ENCODE measurements around the gene FXYD5.

DNA sequence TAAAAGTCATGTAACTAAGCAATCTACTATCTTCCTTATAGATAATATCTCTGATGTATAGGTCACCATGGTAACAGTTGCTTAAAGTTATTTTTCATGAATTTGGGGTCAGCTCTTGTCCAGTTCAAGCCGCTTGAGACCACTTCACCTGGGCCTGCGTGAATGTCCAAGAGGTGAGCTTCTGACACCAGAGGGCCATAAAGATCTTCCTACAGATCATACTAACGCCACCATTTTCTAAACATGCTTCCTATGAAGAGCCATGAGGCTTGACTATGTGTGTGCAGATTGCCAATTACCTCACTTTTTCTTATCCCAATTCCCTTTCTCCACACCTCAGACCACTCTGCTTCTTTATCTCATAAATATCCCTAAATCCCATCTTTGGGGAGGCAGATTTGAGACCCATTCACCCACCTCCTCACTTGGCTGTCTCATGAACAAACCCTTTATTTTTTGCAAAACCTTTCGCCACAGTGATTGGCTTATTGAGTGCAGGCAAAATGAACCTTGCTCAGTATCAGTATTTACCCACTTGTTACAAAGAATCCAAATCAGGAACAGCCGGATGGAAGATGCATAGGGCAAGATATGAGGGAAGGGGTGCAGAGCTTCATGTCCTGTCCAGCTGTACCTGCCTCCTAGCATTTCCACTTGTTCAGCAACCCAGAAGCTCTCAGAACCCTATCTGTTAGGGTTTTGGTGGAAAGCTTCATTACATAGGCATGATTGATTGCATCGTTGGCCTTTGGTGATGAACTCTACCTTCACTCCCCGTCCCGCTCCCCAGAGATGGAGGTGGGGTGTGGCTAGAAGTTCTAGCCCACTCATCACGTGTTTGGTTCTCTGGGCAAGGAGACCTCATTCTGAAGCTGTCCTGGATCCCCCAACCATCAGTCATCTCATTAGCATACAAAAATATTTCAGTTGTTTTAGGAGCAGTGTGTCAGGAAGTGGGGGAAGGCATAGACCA is 39.8 kb downstream of the FXYD5 start:
- TF ChIP-seq, protein P1, sequence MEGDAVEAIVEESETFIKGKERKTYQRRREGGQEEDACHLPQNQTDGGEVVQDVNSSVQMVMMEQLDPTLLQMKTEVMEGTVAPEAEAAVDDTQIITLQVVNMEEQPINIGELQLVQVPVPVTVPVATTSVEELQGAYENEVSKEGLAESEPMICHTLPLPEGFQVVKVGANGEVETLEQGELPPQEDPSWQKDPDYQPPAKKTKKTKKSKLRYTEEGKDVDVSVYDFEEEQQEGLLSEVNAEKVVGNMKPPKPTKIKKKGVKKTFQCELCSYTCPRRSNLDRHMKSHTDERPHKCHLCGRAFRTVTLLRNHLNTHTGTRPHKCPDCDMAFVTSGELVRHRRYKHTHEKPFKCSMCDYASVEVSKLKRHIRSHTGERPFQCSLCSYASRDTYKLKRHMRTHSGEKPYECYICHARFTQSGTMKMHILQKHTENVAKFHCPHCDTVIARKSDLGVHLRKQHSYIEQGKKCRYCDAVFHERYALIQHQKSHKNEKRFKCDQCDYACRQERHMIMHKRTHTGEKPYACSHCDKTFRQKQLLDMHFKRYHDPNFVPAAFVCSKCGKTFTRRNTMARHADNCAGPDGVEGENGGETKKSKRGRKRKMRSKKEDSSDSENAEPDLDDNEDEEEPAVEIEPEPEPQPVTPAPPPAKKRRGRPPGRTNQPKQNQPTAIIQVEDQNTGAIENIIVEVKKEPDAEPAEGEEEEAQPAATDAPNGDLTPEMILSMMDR (IDR thresholded peaks at IDR 0.05): no peak
- TF ChIP-seq POLR2A (IDR thresholded peaks at IDR 0.05): no peak

All from body of pancreas (tissue), 4 donors.